HG03565 (cell line): ENCODE data around the gene MRGPRX2.

Source experiments
- ATAC-seq: cut with Tn5 transposase; IDR thresholded peaks from one replicate; pipeline ENCODE4 v1.9.1; 2021; ENCODE audit warnings: mild to moderate bottlenecking, moderate library complexity; ENCODE audit not compliant: unreplicated experiment

Gene MRGPRX2

DNA sequence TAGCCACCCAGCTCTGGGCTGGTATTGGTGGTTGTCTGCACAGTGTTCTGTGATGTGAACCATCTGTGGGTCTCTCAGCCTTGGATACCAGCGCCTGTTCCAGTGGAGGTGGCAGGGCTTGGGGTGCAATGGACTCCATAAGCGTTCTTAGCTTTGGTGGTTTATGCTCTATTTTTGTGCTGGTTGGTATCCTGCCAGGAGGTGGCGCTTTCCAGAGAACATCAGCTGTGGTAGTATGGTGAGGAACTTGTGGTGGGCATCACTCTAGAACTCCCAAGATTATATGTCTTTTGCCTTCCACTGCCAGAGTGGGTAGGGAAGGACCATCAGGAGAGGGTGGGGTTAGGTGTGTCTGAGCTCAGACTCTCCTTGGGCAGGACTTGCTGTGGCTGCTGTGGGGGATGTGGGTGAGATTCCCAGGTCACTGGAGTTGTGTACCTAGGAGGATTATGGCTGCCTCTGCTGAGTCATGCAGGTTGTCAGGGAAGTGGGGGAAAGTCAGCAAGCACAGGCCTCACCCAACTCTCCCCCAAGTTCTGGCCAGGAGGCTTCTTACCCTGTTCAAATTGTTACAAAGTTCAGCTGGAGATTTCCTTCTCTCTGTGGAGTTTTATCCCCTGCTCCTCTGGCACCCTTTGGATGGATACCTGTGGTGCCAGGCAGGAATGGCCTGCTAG, 47.2 kb downstream of the MRGPRX2 start:
- ATAC-seq = no peak

DNA sequence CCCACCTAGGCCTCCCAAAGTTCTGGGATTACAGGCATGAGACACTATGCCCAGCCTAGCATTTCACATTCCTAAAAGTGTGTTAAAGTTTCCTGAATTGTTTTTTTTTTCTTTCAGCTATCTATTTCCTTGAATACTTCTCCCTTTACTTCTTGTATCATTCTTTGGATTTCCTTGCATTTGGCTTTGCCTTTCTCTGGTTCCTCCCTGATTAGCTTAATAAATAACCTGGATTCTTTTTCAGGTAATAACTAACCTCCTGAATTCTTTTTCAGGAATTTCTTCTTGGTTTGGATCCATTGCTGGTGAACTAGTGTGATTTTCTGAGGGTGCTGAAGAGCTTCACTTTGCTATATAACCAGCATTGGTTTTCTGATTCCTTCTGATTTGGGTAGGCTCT, 47.9 kb downstream of the MRGPRX2 start:
- ATAC-seq = no peak
